RWPE1 (cell line): ENCODE results near the gene SAMD14.

Source experiments
- CTCF ChIA-PET: fragments of 350-600 bp; sonication (Branson Sonifier 250); formaldehyde crosslinking; extraction: SDS; loops from one replicate; lab custom pipeline; 2021; lab: Yijun Ruan, JAX
- POLR2A ChIA-PET: fragments of 400-600 bp; formaldehyde crosslinking; extraction: SDS; loops from one replicate; lab custom pipeline; 2020; ENCODE audit warnings: antibody characterized with exemption; ENCODE audit not compliant: low non-redundant PET; lab: Yijun Ruan, JAX
- DNase-seq: peaks from one replicate; pipeline ENCODE4 v3.0.0; 2012; ENCODE audit warnings: low spot score
- H3K27ac ChIP-seq: fragments of 450-650 bp; 2 replicates; pipeline ENCODE4 v1.5.1; 2017
- TF ChIP-seq, protein P1 (sequence below): fragments of 450-650 bp; conservative IDR thresholded peaks from 2 replicates; pipeline ENCODE4 v1.5.1; 2017; ENCODE audit warnings: low read depth, mild to moderate bottlenecking

SAMD14 gene

DNA sequence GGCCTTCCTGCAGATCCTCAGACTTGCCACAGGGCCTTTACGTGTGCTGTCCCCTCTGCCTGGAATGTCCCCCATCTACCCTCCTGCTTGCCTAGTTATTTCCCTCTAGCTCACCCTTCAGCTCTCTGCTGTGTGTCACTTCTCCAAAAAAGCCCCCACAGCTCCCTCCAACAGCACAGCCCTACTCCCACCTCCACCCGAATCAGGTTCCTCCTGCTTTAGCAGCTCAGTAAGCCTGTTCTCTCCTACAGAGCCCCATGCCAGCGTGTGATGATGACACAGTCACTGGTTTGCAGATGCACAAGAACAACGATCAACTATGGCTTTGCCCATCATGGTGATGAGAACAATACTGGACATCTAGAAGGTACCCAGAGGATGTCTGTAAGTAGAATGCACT, 7.1 kb upstream of the SAMD14 start:
- ChIA-PET POLR2A (no interaction called here), CTCF (interaction anchor here (0.5 to 1.5 kb wide), 2 partner anchors 11 to 57 kb away, joined by 4 to 5 read pairs; no protein-coding TSS in a partner anchor)
- DNase-seq, result no peak
- peak overlapping the region; percentile 76 for H3K27ac ChIP-seq
- TF ChIP-seq, protein P1, sequence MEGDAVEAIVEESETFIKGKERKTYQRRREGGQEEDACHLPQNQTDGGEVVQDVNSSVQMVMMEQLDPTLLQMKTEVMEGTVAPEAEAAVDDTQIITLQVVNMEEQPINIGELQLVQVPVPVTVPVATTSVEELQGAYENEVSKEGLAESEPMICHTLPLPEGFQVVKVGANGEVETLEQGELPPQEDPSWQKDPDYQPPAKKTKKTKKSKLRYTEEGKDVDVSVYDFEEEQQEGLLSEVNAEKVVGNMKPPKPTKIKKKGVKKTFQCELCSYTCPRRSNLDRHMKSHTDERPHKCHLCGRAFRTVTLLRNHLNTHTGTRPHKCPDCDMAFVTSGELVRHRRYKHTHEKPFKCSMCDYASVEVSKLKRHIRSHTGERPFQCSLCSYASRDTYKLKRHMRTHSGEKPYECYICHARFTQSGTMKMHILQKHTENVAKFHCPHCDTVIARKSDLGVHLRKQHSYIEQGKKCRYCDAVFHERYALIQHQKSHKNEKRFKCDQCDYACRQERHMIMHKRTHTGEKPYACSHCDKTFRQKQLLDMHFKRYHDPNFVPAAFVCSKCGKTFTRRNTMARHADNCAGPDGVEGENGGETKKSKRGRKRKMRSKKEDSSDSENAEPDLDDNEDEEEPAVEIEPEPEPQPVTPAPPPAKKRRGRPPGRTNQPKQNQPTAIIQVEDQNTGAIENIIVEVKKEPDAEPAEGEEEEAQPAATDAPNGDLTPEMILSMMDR, result no peak

DNA sequence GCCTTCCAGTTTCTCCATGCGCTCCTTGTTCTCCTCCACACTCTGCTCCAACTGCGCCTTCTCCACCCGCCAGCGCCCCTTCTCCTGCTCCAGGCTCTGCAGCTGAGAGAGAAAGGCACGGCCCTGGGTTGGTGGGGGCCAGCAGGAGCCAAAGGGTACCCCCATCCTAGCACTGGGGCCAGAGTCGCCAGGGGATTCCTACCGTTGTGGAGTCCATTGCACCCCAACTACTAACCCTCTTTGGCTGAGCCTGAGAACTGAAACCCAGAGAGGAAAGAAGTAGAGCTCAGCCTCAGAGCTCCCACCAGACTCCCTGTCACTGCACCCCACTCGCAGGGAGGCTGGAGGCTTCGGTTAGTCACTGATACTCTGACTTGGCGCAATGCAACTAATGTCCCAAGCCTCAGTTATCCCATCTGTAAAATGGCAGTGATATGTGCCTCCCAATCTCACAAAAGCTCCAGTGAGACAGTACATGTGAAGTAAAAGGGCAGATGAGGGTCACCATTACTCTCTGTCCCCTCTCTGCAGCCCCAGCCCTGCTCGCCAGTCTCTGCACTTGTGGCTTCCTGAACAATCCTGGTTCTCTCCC, 6.2 kb upstream of the SAMD14 start:
- TF ChIP-seq, protein P1, result no peak
- H3K27ac ChIP-seq, result peak overlapping the region; percentile 76
- no peak for DNase-seq
- POLR2A ChIA-PET, result no interaction called here
- CTCF ChIA-PET, result interaction anchor here (0.6 to 1.5 kb wide), 3 partner anchors 12 to 28 kb away, joined by 3 to 5 read pairs (median 3); no protein-coding TSS in a partner anchor

DNA sequence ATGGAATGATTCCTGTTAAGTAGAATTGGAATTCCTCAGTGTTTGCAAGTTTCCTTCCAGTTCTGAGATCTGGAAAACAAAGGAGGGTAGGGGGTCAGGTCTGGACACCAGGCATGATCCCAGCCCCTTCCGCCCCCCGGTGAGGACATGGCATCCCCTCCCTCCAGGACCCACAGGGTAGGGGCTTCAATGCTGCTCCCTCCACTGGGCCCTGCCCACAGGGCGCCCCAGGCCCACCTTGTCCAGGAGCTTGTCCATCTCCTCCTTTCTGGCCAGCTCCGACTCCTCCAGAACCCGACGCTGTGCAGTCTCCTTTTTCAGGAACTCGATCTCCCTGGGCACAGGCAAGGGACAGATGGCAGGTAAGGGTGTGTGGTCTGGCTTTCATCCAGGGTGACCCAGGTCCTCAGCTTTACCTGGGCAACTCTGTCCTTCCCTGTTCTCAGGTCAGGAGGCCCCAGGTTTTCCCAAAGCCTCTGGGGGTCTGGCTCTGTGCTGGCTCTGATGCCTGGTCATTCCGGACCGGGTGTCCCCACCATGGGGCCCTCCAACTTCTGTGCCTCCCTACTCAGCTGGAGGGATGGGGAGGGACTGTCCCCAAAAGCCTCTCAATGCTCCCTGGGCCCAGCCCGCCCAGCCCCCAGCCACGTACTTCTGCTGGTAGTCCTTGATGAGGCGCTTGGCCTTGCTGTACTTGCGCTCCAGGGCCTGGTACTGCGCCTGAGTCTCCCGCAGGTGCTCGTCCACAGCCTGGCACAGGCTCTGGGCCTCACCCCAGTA, 5.5 kb upstream of the SAMD14 start:
- TF ChIP-seq, protein P1, result no peak
- POLR2A ChIA-PET, result no interaction called here
- CTCF ChIA-PET, result interaction anchor here (0.6 to 1.5 kb wide), 5 partner anchors 12 to 41 kb away, joined by 3 to 5 read pairs (median 3); no protein-coding TSS in a partner anchor
- H3K27ac ChIP-seq, result peak overlapping the region; percentile 76
- no peak for DNase-seq

DNA sequence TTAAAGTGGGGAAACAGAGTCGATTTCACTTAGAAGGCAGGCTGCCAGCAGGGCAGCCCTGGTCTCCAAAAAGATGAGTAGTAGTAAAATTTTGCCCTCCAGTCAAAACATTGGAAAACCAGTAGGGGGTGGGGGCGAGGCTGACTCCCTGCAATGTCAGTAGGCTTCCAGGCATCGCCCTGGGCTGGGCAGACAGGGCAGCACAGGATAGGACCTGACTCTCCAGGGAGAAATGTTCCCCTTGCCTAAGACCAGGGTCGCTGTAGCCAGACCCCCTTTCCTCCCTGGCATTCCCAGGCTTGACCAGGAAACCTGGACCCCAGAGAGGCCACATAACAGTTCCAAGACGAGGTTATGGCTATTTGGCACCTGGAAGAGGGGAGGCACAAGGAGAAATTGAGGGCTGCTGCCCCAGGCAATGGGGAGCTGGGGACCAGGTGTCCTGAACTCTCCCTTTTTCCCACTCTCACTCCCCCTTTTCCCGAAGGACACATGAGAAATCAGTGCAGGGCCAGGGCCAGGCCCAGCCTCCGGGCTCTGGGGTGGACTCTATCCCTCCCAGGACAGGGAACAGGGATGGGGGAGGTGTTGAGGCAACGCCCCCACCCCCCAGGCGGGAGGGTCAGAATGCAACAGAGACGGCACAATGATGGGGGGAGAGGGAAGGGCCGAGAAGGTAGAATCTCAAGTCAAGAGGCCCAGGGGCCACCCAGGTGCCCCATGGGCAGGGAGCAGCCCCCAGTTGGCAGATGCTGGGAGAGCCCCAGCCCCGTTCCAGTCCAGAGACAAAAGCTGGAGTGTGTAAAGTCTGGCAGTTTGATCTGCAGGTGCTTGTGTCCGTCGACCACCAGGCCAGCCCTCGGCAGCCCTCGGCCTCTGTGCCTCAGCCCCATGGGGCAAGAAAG, 4.5 kb upstream of the SAMD14 start:
- CTCF ChIA-PET, result interaction anchor here (1.0 to 1.1 kb wide), 2 partner anchors 14 to 40 kb away, joined by 3 to 5 read pairs; no protein-coding TSS in a partner anchor
- no peak for DNase-seq
- POLR2A ChIA-PET, result no interaction called here
- H3K27ac ChIP-seq, result peak overlapping the region; percentile 76
- TF ChIP-seq, protein P1, result no peak

DNA sequence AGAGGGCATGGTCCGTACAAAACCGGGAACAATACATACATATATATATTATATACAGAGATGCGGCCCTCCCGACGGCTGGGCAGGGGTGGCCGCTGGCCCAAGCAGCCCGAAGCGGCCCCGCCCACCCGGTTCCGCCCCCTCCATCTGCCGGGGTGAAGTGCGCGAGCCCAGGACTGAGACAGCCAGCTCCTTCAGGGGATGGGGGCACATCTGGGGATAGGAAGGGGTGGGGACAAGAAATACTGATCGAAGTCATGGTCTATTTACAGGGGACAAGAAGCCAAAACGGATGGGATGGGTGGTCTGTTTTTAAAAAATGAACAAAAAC, 3.8 kb upstream of the SAMD14 start:
- ChIA-PET CTCF (no interaction called here), POLR2A (no interaction called here)
- peak overlapping the region; percentile 76 for H3K27ac ChIP-seq
- TF ChIP-seq, protein P1, result no peak
- DNase-seq, result no peak
